Measurements from ENCODE around the gene NLRX1.
"Not testable (repeated sequence)": the region's sequence is repeated elsewhere in the genome, so short reads cannot be mapped to it uniquely, and the experiment has no call there.

NLRX1 gene

DNA sequence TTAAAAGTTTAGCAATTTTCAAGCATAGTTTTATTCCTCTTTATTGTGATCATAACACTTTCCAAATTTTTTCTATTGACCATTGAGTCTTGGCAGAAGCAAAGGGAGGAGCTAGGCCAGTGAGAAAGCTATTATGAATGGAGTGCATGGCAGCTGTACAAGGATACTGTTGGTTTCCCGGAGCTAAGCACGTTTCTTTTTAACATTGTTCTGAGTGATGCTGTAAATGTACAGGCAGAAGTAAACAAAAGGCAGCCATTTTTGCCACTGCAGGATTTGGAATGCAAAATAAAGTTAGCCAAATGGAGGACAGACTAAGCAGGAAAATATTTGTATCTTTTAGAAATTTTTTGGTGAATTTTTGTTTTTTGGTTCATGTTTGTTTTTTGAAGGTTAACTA, 53.8 kb downstream of the NLRX1 start:
- TF ChIP-seq, protein P1, sequence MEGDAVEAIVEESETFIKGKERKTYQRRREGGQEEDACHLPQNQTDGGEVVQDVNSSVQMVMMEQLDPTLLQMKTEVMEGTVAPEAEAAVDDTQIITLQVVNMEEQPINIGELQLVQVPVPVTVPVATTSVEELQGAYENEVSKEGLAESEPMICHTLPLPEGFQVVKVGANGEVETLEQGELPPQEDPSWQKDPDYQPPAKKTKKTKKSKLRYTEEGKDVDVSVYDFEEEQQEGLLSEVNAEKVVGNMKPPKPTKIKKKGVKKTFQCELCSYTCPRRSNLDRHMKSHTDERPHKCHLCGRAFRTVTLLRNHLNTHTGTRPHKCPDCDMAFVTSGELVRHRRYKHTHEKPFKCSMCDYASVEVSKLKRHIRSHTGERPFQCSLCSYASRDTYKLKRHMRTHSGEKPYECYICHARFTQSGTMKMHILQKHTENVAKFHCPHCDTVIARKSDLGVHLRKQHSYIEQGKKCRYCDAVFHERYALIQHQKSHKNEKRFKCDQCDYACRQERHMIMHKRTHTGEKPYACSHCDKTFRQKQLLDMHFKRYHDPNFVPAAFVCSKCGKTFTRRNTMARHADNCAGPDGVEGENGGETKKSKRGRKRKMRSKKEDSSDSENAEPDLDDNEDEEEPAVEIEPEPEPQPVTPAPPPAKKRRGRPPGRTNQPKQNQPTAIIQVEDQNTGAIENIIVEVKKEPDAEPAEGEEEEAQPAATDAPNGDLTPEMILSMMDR (IDR thresholded peaks at IDR 0.05) = no peak
- TF ChIP-seq ZFX (IDR thresholded peaks at IDR 0.05; ENCODE audit: borderline replicate concordance) = no peak
- H3K27ac ChIP-seq = no peak overlapping the region

DNA sequence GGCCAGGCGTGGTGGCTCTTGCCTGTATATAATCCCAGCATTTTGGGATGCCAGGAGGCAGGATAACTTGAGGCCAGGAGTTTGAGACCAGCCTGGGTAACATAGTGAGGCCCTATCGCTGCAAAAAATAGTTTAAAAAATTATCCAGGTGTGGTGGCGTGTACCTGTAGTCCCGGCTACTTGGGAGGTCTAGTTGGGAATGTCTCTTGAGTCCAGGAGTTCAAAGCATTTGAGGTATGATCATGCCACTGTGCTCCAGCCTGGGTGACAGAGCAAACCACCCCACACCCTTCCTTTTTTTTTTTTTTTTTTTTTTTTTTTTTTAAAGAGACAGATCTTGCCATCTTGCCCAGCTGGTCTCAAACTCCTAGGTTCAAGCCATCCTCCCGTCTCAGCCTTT, 54.4 kb downstream of the NLRX1 start:
- no peak overlapping the region for H3K27ac ChIP-seq
- TF ChIP-seq, protein P1 (IDR thresholded peaks at IDR 0.05) = no peak
- TF ChIP-seq ZFX (IDR thresholded peaks at IDR 0.05; ENCODE audit: borderline replicate concordance) = no peak

DNA sequence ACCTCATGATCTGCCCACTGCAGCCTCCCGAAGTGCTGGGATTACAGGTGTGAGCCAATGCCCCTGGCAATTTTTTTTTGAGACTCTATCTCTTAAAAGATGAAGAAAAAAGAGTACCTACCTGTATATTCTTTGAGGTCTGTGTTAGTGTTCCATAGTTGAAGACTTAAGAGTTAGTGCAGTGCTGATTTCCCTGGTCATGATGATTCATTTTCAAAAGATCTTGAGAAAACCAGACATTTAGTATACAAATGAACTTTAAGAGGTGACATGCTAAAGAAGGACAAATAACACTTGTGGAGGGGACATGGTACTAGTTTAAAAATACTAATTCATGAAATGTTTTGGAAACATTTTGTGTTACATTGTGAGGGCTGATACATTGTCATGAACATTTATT, 55.3 kb downstream of the NLRX1 start:
- H3K27ac ChIP-seq = no peak overlapping the region
- TF ChIP-seq, protein P1 (IDR thresholded peaks at IDR 0.05) = no peak
- TF ChIP-seq ZFX (IDR thresholded peaks at IDR 0.05; ENCODE audit: borderline replicate concordance) = no peak

DNA sequence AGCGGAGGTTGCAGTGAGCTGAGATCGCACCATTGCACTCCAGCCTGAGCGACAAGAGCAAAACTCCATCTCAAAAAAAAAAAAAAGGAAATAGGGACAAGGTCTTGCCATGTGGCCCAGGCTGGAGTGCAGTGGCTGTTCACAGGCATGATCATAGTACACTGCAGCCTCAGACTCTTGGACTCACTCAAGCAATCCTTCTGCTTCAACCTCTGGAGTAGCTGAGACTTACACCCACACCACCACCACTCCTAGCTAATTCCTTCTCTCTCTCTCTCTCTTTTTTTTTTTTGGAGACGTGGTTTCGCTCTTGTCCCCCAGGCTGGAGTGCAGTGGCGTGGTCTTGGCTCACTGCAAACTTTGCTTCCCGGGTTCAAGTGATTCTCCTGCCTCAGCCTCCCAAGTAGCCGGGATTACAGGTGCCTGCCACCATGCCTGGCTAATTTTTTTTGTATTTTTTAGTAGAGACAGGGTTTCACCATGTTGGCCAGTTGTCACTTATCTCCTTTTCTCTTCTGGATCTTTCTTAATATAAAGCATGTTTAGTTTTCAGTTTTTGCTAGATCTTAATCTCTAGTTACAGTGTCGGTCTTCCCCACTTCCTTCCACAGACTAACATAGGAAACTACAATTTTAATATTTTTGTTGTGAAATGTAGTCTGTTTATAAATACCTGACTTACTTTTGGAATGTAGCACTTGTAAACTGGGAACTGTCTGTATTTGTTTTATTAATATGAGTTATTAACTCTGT, 60.2 kb downstream of the NLRX1 start:
- H3K27ac ChIP-seq = not testable (repeated sequence)

DNA sequence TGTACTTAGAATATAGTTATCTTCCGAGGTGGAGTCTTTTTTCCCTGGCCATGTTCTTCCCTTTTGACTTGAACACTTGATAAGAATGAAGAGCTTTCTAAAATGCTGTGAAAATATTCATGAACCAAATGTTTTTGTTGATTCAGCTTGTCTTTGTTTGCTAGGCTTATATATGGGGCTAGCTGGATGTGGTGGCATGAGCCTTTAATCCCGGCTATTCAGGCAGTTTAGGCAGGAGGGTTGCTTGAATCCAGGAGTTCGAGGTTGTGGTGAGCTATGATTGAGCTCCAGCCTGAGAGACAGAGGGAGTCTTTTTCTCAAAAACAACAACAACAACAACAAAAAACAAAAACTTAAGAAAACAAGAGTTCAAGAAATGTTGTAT, 60.8 kb downstream of the NLRX1 start:
- TF ChIP-seq, protein P1 (IDR thresholded peaks at IDR 0.05) = no peak
- TF ChIP-seq ZFX (IDR thresholded peaks at IDR 0.05; ENCODE audit: borderline replicate concordance) = no peak
- H3K27ac ChIP-seq = no peak overlapping the region

DNA sequence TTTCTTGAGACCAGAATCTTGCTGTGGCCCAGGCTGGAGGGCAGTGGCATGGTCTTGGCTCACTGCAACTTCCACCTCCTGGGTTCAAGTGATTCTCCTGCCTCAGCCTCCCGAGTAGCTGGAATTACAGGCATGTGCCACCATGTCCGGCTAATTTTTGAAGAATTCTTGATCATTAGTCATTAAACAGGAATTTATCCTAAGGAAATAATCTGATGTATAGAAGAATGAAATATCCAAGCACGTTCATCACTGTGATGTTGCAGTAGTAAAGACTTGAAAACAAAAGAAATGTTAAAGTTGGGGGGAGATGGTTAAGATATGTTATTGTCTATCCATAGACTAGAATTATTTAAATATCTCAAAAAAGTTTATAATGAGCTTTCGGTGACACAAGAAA, 61.2 kb downstream of the NLRX1 start:
- no peak overlapping the region for H3K27ac ChIP-seq
- TF ChIP-seq, protein P1 (IDR thresholded peaks at IDR 0.05) = no peak
